H1 (cell line): ENCODE data around the gene CDHR5. TPM values are rescaled to one million over a fixed set of nuclear protein-coding genes. Genes with fewer than 3 reads are reported as not detected.

ENCODE experiments used
- CTCF ChIA-PET: fragments of 300-600 bp; sonication (Branson Sonifier 250); formaldehyde crosslinking; loops from one replicate; lab custom pipeline; 2021; ENCODE audit not compliant: partially characterized antibody; lab: Charles Lee
- POLR2A ChIA-PET: fragments of 300-600 bp; sonication (Branson Sonifier 250); formaldehyde crosslinking; loops from one replicate; lab custom pipeline; 2021; ENCODE audit warnings: inconsistent platforms; ENCODE audit not compliant: partially characterized antibody; lab: Charles Lee
- DNase-seq, 2 experiments: peaks; one replicate each; pipeline versions ENCODE4 v3.0.0 to v3.0.0-alpha.2; 2010 to 2022; ENCODE audit warnings: low spot score in 2 of 2, low read depth in 1 of 2, mixed read lengths in 1 of 2
- FAIRE-seq: peaks from 2 replicates; lab custom pipeline; 2011; peaks lifted over from hg19 to GRCh38; lab: Jason Lieb, UNC
- H2AFZ ChIP-seq: 2 replicates; pipeline ENCODE4 v1.8.1; 2012; ENCODE audit warnings: low read length, inconsistent platforms
- H2AK5ac ChIP-seq: 2 replicates; pipeline ENCODE4 v1.6.1; 2013; ENCODE audit warnings: low read depth, low read length
- H2BK120ac ChIP-seq: replicated peaks from 2 replicates; pipeline ENCODE3; 2013; ENCODE audit warnings: low read depth, low read length, inconsistent platforms
- H2BK12ac ChIP-seq: 2 replicates; pipeline ENCODE4 v1.6.1; 2013; ENCODE audit warnings: low read depth, low read length
- H2BK15ac ChIP-seq: 2 replicates; pipeline ENCODE4 v1.6.1; 2013; ENCODE audit warnings: low read length
- H2BK20ac ChIP-seq: 2 replicates; pipeline ENCODE4 v1.6.1; 2013; ENCODE audit warnings: low read length
- H2BK5ac ChIP-seq: 2 replicates; pipeline ENCODE4 v1.6.1; 2013; ENCODE audit warnings: low read depth, low read length
- H3K14ac ChIP-seq: 2 replicates; pipeline ENCODE4 v1.6.1; 2013; ENCODE audit warnings: inconsistent platforms; ENCODE audit not compliant: insufficient read length
- H3K18ac ChIP-seq: 2 replicates; pipeline ENCODE4 v1.6.1; 2013; ENCODE audit warnings: low read length; ENCODE audit errors: extremely low read depth
- H3K23ac ChIP-seq: 2 replicates; pipeline ENCODE4 v1.6.1; 2013; ENCODE audit warnings: inconsistent platforms; ENCODE audit not compliant: insufficient read length
- H3K23me2 ChIP-seq: 2 replicates; pipeline ENCODE4 v1.6.1; 2013; ENCODE audit warnings: low read depth, low read length
- H3K27ac ChIP-seq: 2 replicates; pipeline ENCODE4 v1.6.1; 2011; ENCODE audit warnings: low read depth, low read length, inconsistent platforms
- H3K27me3 ChIP-seq, 4 experiments: replicated peaks in 1 of 4; 1 replicate in 1 of 4; 2 replicates in 3 of 4; pipeline versions ENCODE4 v1.6.1 to v1.8.1; 2011 to 2013; ENCODE audit warnings: low read length in 3 of 4, mild to moderate bottlenecking in 3 of 4, inconsistent platforms in 2 of 4, mixed read lengths in 2 of 4, moderate library complexity in 1 of 4; ENCODE audit not compliant: control insufficient read depth in 3 of 4, insufficient read depth in 3 of 4; ENCODE audit errors: extremely low read depth in 1 of 4
- H3K36me3 ChIP-seq, 4 experiments: 2 replicates each; pipeline versions ENCODE4 v1.6.1 to v1.8.1; 2011 to 2013; ENCODE audit warnings: mild to moderate bottlenecking in 4 of 4, low read length in 3 of 4, moderate library complexity in 2 of 4, control low read depth in 1 of 4, inconsistent platforms in 1 of 4; ENCODE audit not compliant: insufficient read depth in 4 of 4, control insufficient read depth in 2 of 4
- H3K4ac ChIP-seq: replicated peaks from 2 replicates; pipeline ENCODE3; 2013; ENCODE audit warnings: low read length, low read depth, mixed read lengths, inconsistent platforms; ENCODE audit not compliant: insufficient read length
- H3K4me1 ChIP-seq, 4 experiments: replicated peaks in 1 of 4; 1 replicate in 1 of 4; 2 replicates in 3 of 4; pipeline versions ENCODE4 v1.6.1 to v1.8.1; 2011 to 2013; ENCODE audit warnings: low read length in 3 of 4, inconsistent platforms in 2 of 4, mixed read lengths in 1 of 4; ENCODE audit not compliant: insufficient read depth in 4 of 4, control insufficient read depth in 3 of 4
- H3K4me2 ChIP-seq, 2 experiments: 2 replicates each; pipeline versions ENCODE4 v1.6.1 to v1.8.1; 2011 to 2013; ENCODE audit warnings: low read depth in 2 of 2, low read length in 2 of 2, control low read depth in 1 of 2, inconsistent platforms in 1 of 2, mild to moderate bottlenecking in 1 of 2; ENCODE audit not compliant: insufficient read depth in 1 of 2
- H3K4me3 ChIP-seq, 4 experiments: fragments of 200-600, 300-600 bp in 1 of 4; sonication (generic), shearing (Covaris generic), sonication (Bioruptor Twin) in 1 of 4; 2 replicates each; pipeline versions ENCODE4 v1.5.1 to v1.8.1; 2011 to 2016; ENCODE audit warnings: low read length in 4 of 4, low read depth in 3 of 4, control low read depth in 2 of 4, inconsistent platforms in 2 of 4, mild to moderate bottlenecking in 2 of 4, mixed read lengths in 1 of 4, moderate library complexity in 1 of 4; ENCODE audit not compliant: insufficient read depth in 2 of 4; ENCODE audit errors: extremely low read depth in 1 of 4
- H3K56ac ChIP-seq: replicated peaks from 2 replicates; pipeline ENCODE3; 2013; ENCODE audit warnings: low read depth, mild to moderate bottlenecking, mixed read lengths, low read length, inconsistent platforms; ENCODE audit not compliant: insufficient read length
- H3K79me1 ChIP-seq: 2 replicates; pipeline ENCODE4 v1.6.1; 2013; ENCODE audit warnings: low read depth, low read length, control low read depth
- H3K79me2 ChIP-seq, 2 experiments: 2 replicates each; pipeline versions ENCODE4 v1.6.1 to v1.8.1; 2012 to 2013; ENCODE audit warnings: low read length in 2 of 2, mild to moderate bottlenecking in 2 of 2, inconsistent platforms in 1 of 2; ENCODE audit not compliant: insufficient read depth in 2 of 2, control insufficient read depth in 1 of 2
- H3K9ac ChIP-seq, 4 experiments: replicated peaks in 1 of 4; 1 replicate in 1 of 4; 2 replicates in 3 of 4; pipeline versions ENCODE4 v1.6.1 to v1.8.1; 2011 to 2013; ENCODE audit warnings: low read depth in 3 of 4, low read length in 3 of 4, control low read depth in 2 of 4, mild to moderate bottlenecking in 2 of 4, moderate library complexity in 2 of 4, inconsistent platforms in 1 of 4; ENCODE audit errors: extremely low read depth in 1 of 4
- H3K9me3 ChIP-seq, 2 experiments: 2 replicates each; pipeline versions ENCODE4 v1.6.1 to v1.8.1; 2012 to 2013; ENCODE audit warnings: mild to moderate bottlenecking in 2 of 2, moderate library complexity in 2 of 2, control low read depth in 1 of 2, inconsistent platforms in 1 of 2, low read depth in 1 of 2, low read length in 1 of 2, mixed read lengths in 1 of 2; ENCODE audit not compliant: insufficient read depth in 2 of 2
- H4K20me1 ChIP-seq, 2 experiments: replicated peaks in 1 of 2; 2 replicates each; pipeline versions ENCODE3 to v1.8.1; 2011 to 2013; ENCODE audit warnings: inconsistent platforms in 2 of 2, low read length in 2 of 2, mild to moderate bottlenecking in 1 of 2; ENCODE audit not compliant: insufficient read depth in 2 of 2, control insufficient read depth in 1 of 2
- H4K5ac ChIP-seq: 2 replicates; pipeline ENCODE4 v1.6.1; 2013; ENCODE audit warnings: low read length, low read depth, mixed read lengths, inconsistent platforms; ENCODE audit not compliant: insufficient read length
- H4K8ac ChIP-seq: 2 replicates; pipeline ENCODE4 v1.8.0; 2013; ENCODE audit warnings: mild to moderate bottlenecking, moderate library complexity, low read length, inconsistent platforms; ENCODE audit not compliant: insufficient read depth; ENCODE audit errors: extremely low read depth
- H4K91ac ChIP-seq: replicated peaks from 2 replicates; pipeline ENCODE3; 2013; ENCODE audit warnings: low read length, mixed read lengths, inconsistent platforms; ENCODE audit not compliant: insufficient read length
- BACH1 ChIP-seq: IDR thresholded peaks from 2 replicates; pipeline ENCODE4 v1.6.1; 2012; ENCODE audit warnings: low read length, improper control_type of control experiment
- BCL11A ChIP-seq, 2 experiments: IDR thresholded peaks; one replicate each; pipeline ENCODE4 v1.6.1; 2011; ENCODE audit warnings: low read depth in 2 of 2, low read length in 2 of 2, mild to moderate bottlenecking in 2 of 2
- CBX8 ChIP-seq: fragments of 300-800, 300-1000 bp; sonication (generic); IDR thresholded peaks from 2 replicates; pipeline ENCODE4 v1.7.1; 2016; ENCODE audit warnings: low read depth, low read length, borderline replicate concordance
- CHD1 ChIP-seq: IDR thresholded peaks from 2 replicates; pipeline ENCODE4 v1.6.1; 2012; ENCODE audit warnings: low read depth, low read length, improper control_type of control experiment
- EP300 ChIP-seq, 2 experiments: IDR thresholded peaks; 1 replicate in 1 of 2; 2 replicates in 1 of 2; pipeline ENCODE4 v1.6.1; 2011 to 2012; ENCODE audit warnings: low read depth in 2 of 2, low read length in 2 of 2, mild to moderate bottlenecking in 2 of 2, borderline replicate concordance in 1 of 2, inconsistent platforms in 1 of 2, moderate library complexity in 1 of 2
- MAFK ChIP-seq: IDR thresholded peaks from 2 replicates; pipeline ENCODE4 v1.6.1; 2012; ENCODE audit warnings: low read depth, mild to moderate bottlenecking, improper control_type of control experiment, low read length
- WGBS, 2 experiments: shearing (Covaris generic) in 1 of 2; methylation state at CpG; one replicate each; pipeline versions ENCODE4 v1.1.6 to v1.1.7; 2013 to 2015; ENCODE audit warnings: low lambda C conversion rate in 2 of 2, mixed read lengths in 2 of 2, inconsistent platforms in 1 of 2, low coverage in 1 of 2, missing lambda C conversion rate in 1 of 2; ENCODE audit not compliant: insufficient replicate concordance in 2 of 2, insufficient coverage in 1 of 2, insufficient read length in 1 of 2; ENCODE audit errors: extremely low coverage in 1 of 2, missing lambda C conversion rate in 1 of 2; 5-methylcytosine and 5-hydroxymethylcytosine counted together
- polyA plus RNA-seq, 7 experiments: library from polyadenylated mRNA; depleted of rRNA in 3 of 7; stranded (reverse) in 5 of 7; unstranded in 2 of 7; fragments of >200 nt in 5 of 7; fragments of 200-250 nt in 2 of 7; gene quantifications; 1 replicate in 5 of 7; 2 replicates in 1 of 7; 4 replicates in 1 of 7; pipeline versions ENCODE4 v1.2.1 to v1.2.3, GENCODE V29; 2011 to 2013; ENCODE audit warnings: missing spikeins in 2 of 7, mixed read lengths in 2 of 7
- total RNA-seq: library from RNA; stranded (reverse); fragmentation: NEBNext Ultra II Directional; extraction: Animal tissue kit (Norgen Biotek cat#: 25700); gene quantifications from 2 replicates; pipeline ENCODE4 v1.2.1, GENCODE V29; 2021

The CDHR5 gene
- total and polyA plus RNA-seq, 2 of the 8 experiments (the other 6 are each of a cell fraction or from before 2014, with no cell fraction given), result not detected

DNA sequence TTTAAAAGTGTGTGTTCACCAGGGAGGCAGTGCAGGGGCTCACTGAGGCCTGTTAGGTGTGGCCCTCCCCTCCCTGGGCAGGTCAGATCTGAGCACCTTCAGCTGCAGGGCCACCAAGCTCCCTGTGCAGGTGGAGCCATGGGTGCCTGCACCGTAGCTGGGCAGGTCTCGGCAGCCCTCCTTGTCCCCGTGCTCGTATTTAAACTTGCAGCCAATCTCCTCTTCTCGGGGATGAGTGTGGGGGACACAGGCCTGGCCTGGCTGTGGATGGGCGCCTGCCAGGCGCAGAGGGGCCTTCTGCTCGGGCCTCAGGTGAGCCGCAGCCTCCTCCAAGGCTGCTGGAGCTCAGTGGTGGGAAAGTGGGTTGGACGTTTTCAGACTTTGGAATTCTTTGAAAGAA, 29.4 kb downstream of the CDHR5 start:
- H3K27ac ChIP-seq, result no peak overlapping the region; the same call in 1 of the 2 replicates
- H2AK5ac ChIP-seq, result no peak overlapping the region
- no peak overlapping the region for H4K5ac ChIP-seq
- no peak overlapping the region for H2AFZ ChIP-seq
- H3K4me1 ChIP-seq, result no peaks in the 10 kb centered on the region
- H2BK15ac ChIP-seq, result no peak overlapping the region
- H3K9ac ChIP-seq, result no peak overlapping the region
- H3K23ac ChIP-seq, result no peak overlapping the region
- peaks cover 4% of the 10 kb centered on the region; the same call in 1 of the 2 replicates for H3K79me1 ChIP-seq
- H3K4me2 ChIP-seq, result no peak overlapping the region
- H2BK12ac ChIP-seq, result no peak overlapping the region
- no peak overlapping the region for H2BK120ac ChIP-seq
- no peak overlapping the region for H3K14ac ChIP-seq
- H3K23me2 ChIP-seq, result no peaks in the 10 kb centered on the region
- H2BK5ac ChIP-seq, result no peak overlapping the region
- no peaks in the 10 kb centered on the region; a peak in 1 of 4 replicates for H3K79me2 ChIP-seq
- no peak overlapping the region for H3K4ac ChIP-seq
- no peak overlapping the region for H4K91ac ChIP-seq
- peaks cover 5 to 6% of the 10 kb centered on the region in 2 experiments for H4K20me1 ChIP-seq
- DNase-seq (no peak), FAIRE-seq (no peak)
- no peak overlapping the region for H3K56ac ChIP-seq
- peaks cover 18 to 66% (median 52%) of the 10 kb centered on the region in 4 experiments for H3K36me3 ChIP-seq
- no peak overlapping the region for H2BK20ac ChIP-seq
- no peaks in the 10 kb centered on the region for H3K27me3 ChIP-seq
- H4K8ac ChIP-seq, result no peak overlapping the region
- no peak overlapping the region for H3K4me3 ChIP-seq
- H3K18ac ChIP-seq, result no peak overlapping the region
- CTCF ChIA-PET, result interaction anchor here (0.5 to 2.4 kb wide), 9 partner anchors 9 to 70 kb away, joined by 3 to 8 read pairs (median 4); no protein-coding TSS in a partner anchor
- H3K9me3 ChIP-seq, result no peaks in the 10 kb centered on the region
- 88% methylated on average over 9 of the region's 10 CpGs; no CpG with 5 or more reads in 1 of the 2 experiments for WGBS, 2 experiments
- TF ChIP-seq BACH1 (no peak), MAFK (no peak), CBX8 (no peak), BCL11A (IDR thresholded peaks at IDR 0.05; ENCODE audit: low read depth in 2 of 2, low read length in 2 of 2) (no peak), CHD1 (no peak), EP300 (IDR thresholded peaks at IDR 0.05; ENCODE audit: borderline replicate concordance in 1 of 2, low read depth in 2 of 2, low read length in 2 of 2) (no peak)
- POLR2A ChIA-PET, result no interaction called here
